H1 (cell line): ENCODE data around the gene ALG2. TPM values are rescaled to one million over a fixed set of nuclear protein-coding genes. Genes with fewer than 3 reads are reported as not detected.

ENCODE experiments used
- FOSL1 ChIP-seq: IDR thresholded peaks from 2 replicates; pipeline ENCODE4 v1.6.1; 2011; ENCODE audit warnings: mild to moderate bottlenecking, low read depth, low read length, moderate library complexity; ENCODE audit not compliant: insufficient read depth
- TAF7 ChIP-seq: optimal IDR thresholded peaks from 2 replicates; pipeline ENCODE3; 2011; ENCODE audit warnings: low read depth, mild to moderate bottlenecking, inconsistent platforms, low read length, moderate library complexity, borderline replicate concordance
- polyA plus RNA-seq, 7 experiments: library from polyadenylated mRNA; depleted of rRNA in 3 of 7; stranded (reverse) in 5 of 7; unstranded in 2 of 7; fragments of >200 nt in 5 of 7; fragments of 200-250 nt in 2 of 7; gene quantifications; 1 replicate in 5 of 7; 2 replicates in 1 of 7; 4 replicates in 1 of 7; pipeline versions ENCODE4 v1.2.1 to v1.2.3, GENCODE V29; 2011 to 2013; ENCODE audit warnings: missing spikeins in 2 of 7, mixed read lengths in 2 of 7
- total RNA-seq: library from RNA; stranded (reverse); fragmentation: NEBNext Ultra II Directional; extraction: Animal tissue kit (Norgen Biotek cat#: 25700); gene quantifications from 2 replicates; pipeline ENCODE4 v1.2.1, GENCODE V29; 2021
- TF ChIP-seq, protein P1 (sequence below): fragments of 300-600 bp; sonication (generic); IDR thresholded peaks from 2 replicates; pipeline ENCODE4 v1.7.1; 2012; ENCODE audit warnings: low read length, moderate library complexity, mild to moderate bottlenecking, inconsistent platforms; ENCODE audit not compliant: insufficient replicate concordance

The ALG2 gene
- total and polyA plus RNA-seq, 2 of the 8 experiments (the other 6 are each of a cell fraction or from before 2014, with no cell fraction given): 27.1 to 30.7 TPM

- TF ChIP-seq, protein P1, sequence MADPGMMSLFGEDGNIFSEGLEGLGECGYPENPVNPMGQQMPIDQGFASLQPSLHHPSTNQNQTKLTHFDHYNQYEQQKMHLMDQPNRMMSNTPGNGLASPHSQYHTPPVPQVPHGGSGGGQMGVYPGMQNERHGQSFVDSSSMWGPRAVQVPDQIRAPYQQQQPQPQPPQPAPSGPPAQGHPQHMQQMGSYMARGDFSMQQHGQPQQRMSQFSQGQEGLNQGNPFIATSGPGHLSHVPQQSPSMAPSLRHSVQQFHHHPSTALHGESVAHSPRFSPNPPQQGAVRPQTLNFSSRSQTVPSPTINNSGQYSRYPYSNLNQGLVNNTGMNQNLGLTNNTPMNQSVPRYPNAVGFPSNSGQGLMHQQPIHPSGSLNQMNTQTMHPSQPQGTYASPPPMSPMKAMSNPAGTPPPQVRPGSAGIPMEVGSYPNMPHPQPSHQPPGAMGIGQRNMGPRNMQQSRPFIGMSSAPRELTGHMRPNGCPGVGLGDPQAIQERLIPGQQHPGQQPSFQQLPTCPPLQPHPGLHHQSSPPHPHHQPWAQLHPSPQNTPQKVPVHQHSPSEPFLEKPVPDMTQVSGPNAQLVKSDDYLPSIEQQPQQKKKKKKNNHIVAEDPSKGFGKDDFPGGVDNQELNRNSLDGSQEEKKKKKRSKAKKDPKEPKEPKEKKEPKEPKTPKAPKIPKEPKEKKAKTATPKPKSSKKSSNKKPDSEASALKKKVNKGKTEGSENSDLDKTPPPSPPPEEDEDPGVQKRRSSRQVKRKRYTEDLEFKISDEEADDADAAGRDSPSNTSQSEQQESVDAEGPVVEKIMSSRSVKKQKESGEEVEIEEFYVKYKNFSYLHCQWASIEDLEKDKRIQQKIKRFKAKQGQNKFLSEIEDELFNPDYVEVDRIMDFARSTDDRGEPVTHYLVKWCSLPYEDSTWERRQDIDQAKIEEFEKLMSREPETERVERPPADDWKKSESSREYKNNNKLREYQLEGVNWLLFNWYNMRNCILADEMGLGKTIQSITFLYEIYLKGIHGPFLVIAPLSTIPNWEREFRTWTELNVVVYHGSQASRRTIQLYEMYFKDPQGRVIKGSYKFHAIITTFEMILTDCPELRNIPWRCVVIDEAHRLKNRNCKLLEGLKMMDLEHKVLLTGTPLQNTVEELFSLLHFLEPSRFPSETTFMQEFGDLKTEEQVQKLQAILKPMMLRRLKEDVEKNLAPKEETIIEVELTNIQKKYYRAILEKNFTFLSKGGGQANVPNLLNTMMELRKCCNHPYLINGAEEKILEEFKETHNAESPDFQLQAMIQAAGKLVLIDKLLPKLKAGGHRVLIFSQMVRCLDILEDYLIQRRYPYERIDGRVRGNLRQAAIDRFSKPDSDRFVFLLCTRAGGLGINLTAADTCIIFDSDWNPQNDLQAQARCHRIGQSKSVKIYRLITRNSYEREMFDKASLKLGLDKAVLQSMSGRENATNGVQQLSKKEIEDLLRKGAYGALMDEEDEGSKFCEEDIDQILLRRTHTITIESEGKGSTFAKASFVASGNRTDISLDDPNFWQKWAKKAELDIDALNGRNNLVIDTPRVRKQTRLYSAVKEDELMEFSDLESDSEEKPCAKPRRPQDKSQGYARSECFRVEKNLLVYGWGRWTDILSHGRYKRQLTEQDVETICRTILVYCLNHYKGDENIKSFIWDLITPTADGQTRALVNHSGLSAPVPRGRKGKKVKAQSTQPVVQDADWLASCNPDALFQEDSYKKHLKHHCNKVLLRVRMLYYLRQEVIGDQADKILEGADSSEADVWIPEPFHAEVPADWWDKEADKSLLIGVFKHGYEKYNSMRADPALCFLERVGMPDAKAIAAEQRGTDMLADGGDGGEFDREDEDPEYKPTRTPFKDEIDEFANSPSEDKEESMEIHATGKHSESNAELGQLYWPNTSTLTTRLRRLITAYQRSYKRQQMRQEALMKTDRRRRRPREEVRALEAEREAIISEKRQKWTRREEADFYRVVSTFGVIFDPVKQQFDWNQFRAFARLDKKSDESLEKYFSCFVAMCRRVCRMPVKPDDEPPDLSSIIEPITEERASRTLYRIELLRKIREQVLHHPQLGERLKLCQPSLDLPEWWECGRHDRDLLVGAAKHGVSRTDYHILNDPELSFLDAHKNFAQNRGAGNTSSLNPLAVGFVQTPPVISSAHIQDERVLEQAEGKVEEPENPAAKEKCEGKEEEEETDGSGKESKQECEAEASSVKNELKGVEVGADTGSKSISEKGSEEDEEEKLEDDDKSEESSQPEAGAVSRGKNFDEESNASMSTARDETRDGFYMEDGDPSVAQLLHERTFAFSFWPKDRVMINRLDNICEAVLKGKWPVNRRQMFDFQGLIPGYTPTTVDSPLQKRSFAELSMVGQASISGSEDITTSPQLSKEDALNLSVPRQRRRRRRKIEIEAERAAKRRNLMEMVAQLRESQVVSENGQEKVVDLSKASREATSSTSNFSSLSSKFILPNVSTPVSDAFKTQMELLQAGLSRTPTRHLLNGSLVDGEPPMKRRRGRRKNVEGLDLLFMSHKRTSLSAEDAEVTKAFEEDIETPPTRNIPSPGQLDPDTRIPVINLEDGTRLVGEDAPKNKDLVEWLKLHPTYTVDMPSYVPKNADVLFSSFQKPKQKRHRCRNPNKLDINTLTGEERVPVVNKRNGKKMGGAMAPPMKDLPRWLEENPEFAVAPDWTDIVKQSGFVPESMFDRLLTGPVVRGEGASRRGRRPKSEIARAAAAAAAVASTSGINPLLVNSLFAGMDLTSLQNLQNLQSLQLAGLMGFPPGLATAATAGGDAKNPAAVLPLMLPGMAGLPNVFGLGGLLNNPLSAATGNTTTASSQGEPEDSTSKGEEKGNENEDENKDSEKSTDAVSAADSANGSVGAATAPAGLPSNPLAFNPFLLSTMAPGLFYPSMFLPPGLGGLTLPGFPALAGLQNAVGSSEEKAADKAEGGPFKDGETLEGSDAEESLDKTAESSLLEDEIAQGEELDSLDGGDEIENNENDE: no peak
- no peak for TF ChIP-seq FOSL1
- no peak for TF ChIP-seq TAF7
Observed at GRCh38 chr9:99226054-99226453, 4.3 kb upstream of the ALG2 start (continued).
